ENCODE results near the gene ERN1.

The ERN1 gene

DNA sequence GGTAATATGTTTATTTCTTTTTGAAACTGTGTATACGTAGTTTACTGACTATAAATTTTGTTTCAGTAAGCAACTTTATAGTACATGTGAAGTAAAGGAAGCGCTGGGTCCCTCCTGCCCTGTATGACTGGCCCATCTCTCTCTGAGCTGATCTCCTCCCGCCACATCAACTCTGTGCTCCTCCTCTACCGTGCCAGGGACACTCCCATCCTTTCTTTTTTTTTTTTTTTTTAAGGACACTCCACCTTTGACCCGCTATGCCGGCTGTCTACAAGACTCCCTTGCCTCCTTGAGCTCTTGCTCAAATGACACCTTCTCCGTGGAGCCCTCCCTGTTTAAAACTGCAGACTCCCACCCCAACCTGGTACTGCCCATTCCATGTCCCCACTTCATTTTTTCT, 35.5 kb downstream of the ERN1 start:
- no peak for DNase-seq
- peaks cover 3% of the 10 kb centered on the region for H3K27me3 Mint-ChIP-seq (ENCODE audit: low read depth, poor library complexity)
- peaks cover 27% of the 10 kb centered on the region for H3K4me1 Mint-ChIP-seq
- H3K9me3 Mint-ChIP-seq, result peaks cover 4% of the 10 kb centered on the region
- no peak overlapping the region for H3K4me3 Mint-ChIP-seq
- TF ChIP-seq, protein P1, sequence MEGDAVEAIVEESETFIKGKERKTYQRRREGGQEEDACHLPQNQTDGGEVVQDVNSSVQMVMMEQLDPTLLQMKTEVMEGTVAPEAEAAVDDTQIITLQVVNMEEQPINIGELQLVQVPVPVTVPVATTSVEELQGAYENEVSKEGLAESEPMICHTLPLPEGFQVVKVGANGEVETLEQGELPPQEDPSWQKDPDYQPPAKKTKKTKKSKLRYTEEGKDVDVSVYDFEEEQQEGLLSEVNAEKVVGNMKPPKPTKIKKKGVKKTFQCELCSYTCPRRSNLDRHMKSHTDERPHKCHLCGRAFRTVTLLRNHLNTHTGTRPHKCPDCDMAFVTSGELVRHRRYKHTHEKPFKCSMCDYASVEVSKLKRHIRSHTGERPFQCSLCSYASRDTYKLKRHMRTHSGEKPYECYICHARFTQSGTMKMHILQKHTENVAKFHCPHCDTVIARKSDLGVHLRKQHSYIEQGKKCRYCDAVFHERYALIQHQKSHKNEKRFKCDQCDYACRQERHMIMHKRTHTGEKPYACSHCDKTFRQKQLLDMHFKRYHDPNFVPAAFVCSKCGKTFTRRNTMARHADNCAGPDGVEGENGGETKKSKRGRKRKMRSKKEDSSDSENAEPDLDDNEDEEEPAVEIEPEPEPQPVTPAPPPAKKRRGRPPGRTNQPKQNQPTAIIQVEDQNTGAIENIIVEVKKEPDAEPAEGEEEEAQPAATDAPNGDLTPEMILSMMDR (IDR thresholded peaks at IDR 0.05), result no peak
- H3K27ac Mint-ChIP-seq, result peak overlapping the region; percentile 49
- peaks cover 24% of the 10 kb centered on the region for H3K36me3 Mint-ChIP-seq (ENCODE audit: low read depth)

DNA sequence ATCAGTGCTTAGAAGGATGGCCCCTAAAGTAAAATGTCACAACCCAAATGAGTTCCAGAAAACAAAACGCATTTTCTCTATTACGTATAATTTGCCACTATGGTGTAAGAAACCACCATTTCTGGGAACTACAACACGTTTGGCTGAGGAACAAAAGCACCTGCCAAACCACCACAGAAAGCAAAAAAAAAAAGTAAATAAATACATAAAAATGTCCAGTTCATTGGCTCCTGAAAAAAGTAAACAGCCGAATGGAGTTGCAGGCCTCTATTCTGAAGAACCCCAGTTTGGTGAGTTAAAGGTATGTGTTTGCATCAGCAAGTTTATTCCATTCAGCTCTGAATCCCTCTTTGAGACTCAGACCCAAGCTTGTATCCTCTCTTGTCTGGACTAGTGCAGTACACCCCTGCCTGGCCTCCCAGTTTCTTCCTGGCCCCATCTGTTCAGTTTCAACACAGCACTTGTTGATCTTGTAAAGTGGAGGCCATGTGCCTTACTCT, 36.9 kb downstream of the ERN1 start:
- no peak for DNase-seq
- Mint-ChIP-seq H3K27me3 (ENCODE audit: low read depth, poor library complexity) (peaks cover 3% of the 10 kb centered on the region), H3K4me3 (no peak overlapping the region), H3K4me1 (peaks cover 38% of the 10 kb centered on the region), H3K9me3 (peaks cover 4% of the 10 kb centered on the region), H3K36me3 (ENCODE audit: low read depth) (peaks cover 24% of the 10 kb centered on the region), H3K27ac (no peak overlapping the region)
- TF ChIP-seq, protein P1 (IDR thresholded peaks at IDR 0.05), result no peak

DNA sequence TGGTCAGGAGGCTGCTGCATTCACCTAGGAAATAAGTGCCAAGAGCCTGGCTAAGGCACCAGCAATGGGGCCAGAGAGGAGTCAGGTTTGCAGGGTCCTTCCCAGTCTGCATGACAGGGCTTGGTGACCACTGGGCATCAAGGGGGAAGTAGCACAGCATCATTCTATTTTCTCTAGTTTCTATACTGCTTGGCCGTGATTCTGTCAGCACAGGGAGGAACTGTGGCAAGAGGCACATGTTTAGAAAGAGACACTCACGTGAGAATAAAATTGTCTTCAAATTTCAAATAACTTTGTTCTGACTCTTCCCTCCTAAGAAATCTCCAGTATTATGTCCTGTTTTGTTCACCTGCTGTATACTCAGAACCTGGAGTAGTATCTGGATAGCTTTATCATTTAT, 37.8 kb downstream of the ERN1 start:
- Mint-ChIP-seq H3K9me3 (peaks cover 4% of the 10 kb centered on the region), H3K36me3 (ENCODE audit: low read depth) (peaks cover 19% of the 10 kb centered on the region), H3K4me3 (no peak overlapping the region), H3K4me1 (peaks cover 42% of the 10 kb centered on the region), H3K27ac (no peak overlapping the region), H3K27me3 (ENCODE audit: low read depth, poor library complexity) (peaks cover 3% of the 10 kb centered on the region)
- TF ChIP-seq, protein P1 (IDR thresholded peaks at IDR 0.05), result no peak
- DNase-seq, result no peak

DNA sequence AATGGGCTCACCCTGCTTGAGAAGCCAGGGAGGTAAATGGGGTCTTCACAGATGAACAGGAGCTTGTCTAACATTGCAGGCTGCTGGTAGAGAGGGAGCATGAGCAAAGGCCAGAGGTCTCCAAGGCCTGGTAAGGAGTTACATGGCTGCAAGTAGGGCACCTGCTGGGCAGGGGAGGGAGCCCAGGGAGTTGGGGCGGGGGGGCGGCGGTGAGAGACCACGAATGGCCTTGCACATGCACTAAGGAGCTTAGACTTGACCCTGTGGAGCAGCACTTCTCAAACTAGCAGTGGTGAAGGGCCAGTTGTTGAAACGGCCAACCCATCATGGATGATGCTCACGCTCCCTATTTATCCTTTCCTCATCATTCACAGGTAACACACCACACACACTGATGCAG, 38.4 kb downstream of the ERN1 start:
- peaks cover 14% of the 10 kb centered on the region for H3K36me3 Mint-ChIP-seq (ENCODE audit: low read depth)
- no peak overlapping the region for H3K4me3 Mint-ChIP-seq
- no peak overlapping the region for H3K27ac Mint-ChIP-seq
- TF ChIP-seq, protein P1 (IDR thresholded peaks at IDR 0.05), result no peak
- no peak for DNase-seq
- peaks cover 44% of the 10 kb centered on the region for H3K4me1 Mint-ChIP-seq
- peaks cover 3% of the 10 kb centered on the region for H3K27me3 Mint-ChIP-seq (ENCODE audit: low read depth, poor library complexity)
- H3K9me3 Mint-ChIP-seq, result peaks cover 4% of the 10 kb centered on the region

DNA sequence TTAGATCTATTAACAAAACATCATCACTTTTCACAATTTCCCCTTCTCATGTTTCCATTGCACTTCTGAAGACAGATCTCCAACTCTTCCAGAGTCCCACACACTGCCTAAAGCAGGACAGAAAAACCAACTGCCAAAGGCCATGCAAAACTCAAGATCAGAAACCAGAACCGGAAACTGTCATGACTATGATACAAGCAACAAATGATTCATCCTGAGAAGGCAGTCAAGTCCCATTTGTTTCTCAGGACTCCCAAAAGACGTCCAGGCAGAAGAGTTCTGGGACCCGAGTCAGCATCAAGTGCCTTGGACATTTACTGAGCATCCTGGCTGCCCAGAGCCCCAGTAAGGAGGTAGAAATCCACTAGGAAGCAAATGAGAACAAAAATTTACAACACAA, 38.8 kb downstream of the ERN1 start:
- TF ChIP-seq, protein P1 (IDR thresholded peaks at IDR 0.05), result no peak
- H3K4me3 Mint-ChIP-seq, result no peak overlapping the region
- peaks cover 3% of the 10 kb centered on the region for H3K27me3 Mint-ChIP-seq (ENCODE audit: low read depth, poor library complexity)
- no peak overlapping the region for H3K27ac Mint-ChIP-seq
- peaks cover 9% of the 10 kb centered on the region for H3K36me3 Mint-ChIP-seq (ENCODE audit: low read depth)
- no peak for DNase-seq
- peaks cover 44% of the 10 kb centered on the region for H3K4me1 Mint-ChIP-seq
- peaks cover 4% of the 10 kb centered on the region for H3K9me3 Mint-ChIP-seq

DNA sequence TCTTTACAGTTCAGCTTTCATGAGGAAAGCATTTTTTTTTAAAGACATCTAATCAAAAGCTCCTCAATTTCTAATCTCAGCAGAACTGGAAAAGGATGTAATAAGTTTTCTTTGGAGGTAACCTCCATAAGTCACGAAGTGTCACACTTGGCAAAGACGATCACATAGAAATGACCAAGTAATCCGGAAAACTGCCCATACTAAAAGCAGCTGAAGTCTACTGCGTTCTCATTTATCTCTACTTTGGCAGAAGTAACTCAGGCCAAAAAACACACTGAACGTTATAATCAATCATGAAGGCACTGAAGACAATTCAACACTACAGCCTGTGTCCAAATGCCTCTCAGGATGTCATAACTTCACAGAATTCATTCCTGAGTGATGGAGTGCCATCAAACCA, 39.8 kb downstream of the ERN1 start:
- Mint-ChIP-seq H3K4me1 (peaks cover 36% of the 10 kb centered on the region), H3K27ac (no peak overlapping the region), H3K27me3 (ENCODE audit: low read depth, poor library complexity) (peaks cover 3% of the 10 kb centered on the region), H3K9me3 (no peaks in the 10 kb centered on the region), H3K36me3 (ENCODE audit: low read depth) (no peaks in the 10 kb centered on the region), H3K4me3 (no peak overlapping the region)
- no peak for DNase-seq
- TF ChIP-seq, protein P1 (IDR thresholded peaks at IDR 0.05), result no peak
